Skeletal muscle satellite cell (primary cell): ENCODE results near the gene CCDC38.
A peak's percentile ranks its signal among the peaks of the same experiment; 100 is the strongest.

Experiments
- H3K27me3 ChIP-seq: 2 replicates; pipeline ENCODE4 v1.7.0; 2013; ENCODE audit warnings: low read length; ENCODE audit not compliant: control insufficient read depth, insufficient read depth
- H3K36me3 ChIP-seq: 2 replicates; pipeline ENCODE4 v1.7.0; 2013; ENCODE audit warnings: mild to moderate bottlenecking, control low read depth, low read length; ENCODE audit not compliant: insufficient read depth
- H3K4me1 ChIP-seq: 2 replicates; pipeline ENCODE4 v1.7.0; 2013; ENCODE audit warnings: low read length; ENCODE audit not compliant: control insufficient read depth, insufficient read depth
- H3K4me2 ChIP-seq: 2 replicates; pipeline ENCODE4 v1.7.0; 2013; ENCODE audit warnings: mild to moderate bottlenecking, low read length
- H3K4me3 ChIP-seq: 2 replicates; pipeline ENCODE4 v1.7.0; 2013; ENCODE audit warnings: low read length
- H3K9ac ChIP-seq: 2 replicates; pipeline ENCODE4 v1.7.0; 2013; ENCODE audit warnings: mild to moderate bottlenecking, low read depth, low read length, moderate library complexity
- H3K9me3 ChIP-seq: replicated peaks from 2 replicates; pipeline ENCODE4 v1.7.0; 2013; ENCODE audit warnings: mild to moderate bottlenecking, control low read depth, low read length

The CCDC38 gene

GRCh38 chr12:95880895-95881294 lies 61.5 kb downstream of the CCDC38 start:
- no peaks in the 10 kb centered on the region for H3K9me3 ChIP-seq

GRCh38 chr12:95877622-95878021 lies 64.8 kb downstream of the CCDC38 start:
- Histone ChIP-seq H3K4me3 (no peak overlapping the region), H3K27me3 (no peaks in the 10 kb centered on the region), H3K4me1 (peaks cover 3% of the 10 kb centered on the region), H3K9me3 (no peaks in the 10 kb centered on the region), H3K9ac (no peak overlapping the region), H3K4me2 (no peak overlapping the region), H3K36me3 (no peaks in the 10 kb centered on the region)

More at GRCh38 chr12:95880895-95881294, 61.5 kb downstream of the CCDC38 start:
- Histone ChIP-seq H3K4me2 (no peak overlapping the region), H3K27me3 (no peaks in the 10 kb centered on the region), H3K9ac (no peak overlapping the region), H3K4me1 (peaks cover 3% of the 10 kb centered on the region), H3K36me3 (no peaks in the 10 kb centered on the region), H3K4me3 (no peak overlapping the region)

GRCh38 chr12:95874452-95874851 lies 68.0 kb downstream of the CCDC38 start:
- Histone ChIP-seq H3K9me3 (no peaks in the 10 kb centered on the region), H3K36me3 (no peaks in the 10 kb centered on the region), H3K4me2 (no peak overlapping the region), H3K4me3 (no peak overlapping the region), H3K9ac (no peak overlapping the region), H3K27me3 (no peaks in the 10 kb centered on the region), H3K4me1 (no peaks in the 10 kb centered on the region)

- no peak overlapping the region for H3K9ac ChIP-seq
- no peaks in the 10 kb centered on the region for H3K27me3 ChIP-seq
- H3K36me3 ChIP-seq: peaks cover 18% of the 10 kb centered on the region
- H3K4me1 ChIP-seq: no peaks in the 10 kb centered on the region
- no peak overlapping the region for H3K4me3 ChIP-seq
- H3K9me3 ChIP-seq: no peaks in the 10 kb centered on the region
- H3K4me2 ChIP-seq: no peak overlapping the region
These were observed 71.5 kb downstream of the CCDC38 start for GRCh38 chr12:95870897-95871296.

- Histone ChIP-seq H3K4me1 (peaks cover 7% of the 10 kb centered on the region), H3K4me2 (no peak overlapping the region), H3K9ac (no peak overlapping the region), H3K4me3 (no peak overlapping the region), H3K9me3 (no peaks in the 10 kb centered on the region), H3K27me3 (no peaks in the 10 kb centered on the region), H3K36me3 (peaks cover 52% of the 10 kb centered on the region)
These were observed 79.1 kb downstream of the CCDC38 start for GRCh38 chr12:95863337-95863736.

GRCh38 chr12:95862038-95862437 lies 80.4 kb downstream of the CCDC38 start:
- no peak overlapping the region for H3K4me2 ChIP-seq
- H3K9ac ChIP-seq: no peak overlapping the region
- peaks cover 44% of the 10 kb centered on the region for H3K36me3 ChIP-seq
- H3K27me3 ChIP-seq: no peaks in the 10 kb centered on the region
- no peaks in the 10 kb centered on the region for H3K9me3 ChIP-seq
- no peak overlapping the region for H3K4me3 ChIP-seq
- H3K4me1 ChIP-seq: peaks cover 7% of the 10 kb centered on the region

- Histone ChIP-seq H3K4me2 (peak overlapping the region; percentile 85), H3K4me1 (peaks cover 7% of the 10 kb centered on the region), H3K36me3 (peaks cover 32% of the 10 kb centered on the region), H3K9ac (peak overlapping the region; percentile 87), H3K27me3 (no peaks in the 10 kb centered on the region), H3K4me3 (peak overlapping the region; percentile 84), H3K9me3 (no peaks in the 10 kb centered on the region)
These were observed 82.2 kb downstream of the CCDC38 start for GRCh38 chr12:95859947-95860850.

- Histone ChIP-seq H3K27me3 (peaks cover 4% of the 10 kb centered on the region), H3K9ac (peak overlapping the region; percentile 87), H3K4me1 (peaks cover 7% of the 10 kb centered on the region), H3K4me2 (peak overlapping the region; percentile 85), H3K9me3 (no peaks in the 10 kb centered on the region), H3K36me3 (peaks cover 31% of the 10 kb centered on the region), H3K4me3 (peak overlapping the region; percentile 84)
These were observed 83.0 kb downstream of the CCDC38 start for GRCh38 chr12:95859344-95859816.

- no peaks in the 10 kb centered on the region for H3K9me3 ChIP-seq
- peaks cover 10% of the 10 kb centered on the region for H3K27me3 ChIP-seq
- peaks cover 26% of the 10 kb centered on the region for H3K36me3 ChIP-seq
- H3K4me1 ChIP-seq: peaks cover 7% of the 10 kb centered on the region
- H3K9ac ChIP-seq: peak within 1 kb of the TSS; percentile 87
- H3K4me2 ChIP-seq: peak within 1 kb of the TSS; percentile 85
- peak within 1 kb of the TSS; percentile 84 for H3K4me3 ChIP-seq
These were observed 83.7 kb downstream of the CCDC38 start, which contains the start of gene SNRPF for GRCh38 chr12:95858451-95859343. Gene SNRPF (plus strand): TSS chr12:95858952. CDS start chr12:95859074, 122 bp downstream.

- Histone ChIP-seq H3K27me3 (peaks cover 15% of the 10 kb centered on the region), H3K4me1 (peaks cover 7% of the 10 kb centered on the region), H3K4me2 (no peak overlapping the region), H3K9me3 (no peaks in the 10 kb centered on the region), H3K36me3 (peaks cover 19% of the 10 kb centered on the region), H3K4me3 (no peak overlapping the region), H3K9ac (no peak overlapping the region)
These were observed 84.6 kb downstream of the CCDC38 start for GRCh38 chr12:95857799-95858198.

GRCh38 chr12:95857156-95857555 lies 85.3 kb downstream of the CCDC38 start:
- Histone ChIP-seq H3K36me3 (peaks cover 12% of the 10 kb centered on the region), H3K9ac (no peak overlapping the region), H3K9me3 (no peaks in the 10 kb centered on the region), H3K27me3 (peaks cover 22% of the 10 kb centered on the region), H3K4me1 (peaks cover 7% of the 10 kb centered on the region), H3K4me3 (no peak overlapping the region), H3K4me2 (no peak overlapping the region)
